GM10266 (cell line): ENCODE measurements around the gene USP47.
A peak's percentile ranks its signal among the peaks of the same experiment; 100 is the strongest.

ENCODE experiments used
- DNase-seq: peaks from one replicate; pipeline ENCODE4 v3.0.0; 2012; ENCODE audit errors: extremely low spot score
- CTCF ChIP-seq: IDR thresholded peaks from 2 replicates; pipeline ENCODE4 v1.5.1; 2012; ENCODE audit warnings: mild to moderate bottlenecking, low read depth; ENCODE audit not compliant: control insufficient read depth, insufficient read depth; ENCODE audit errors: missing control alignments

The USP47 gene

GRCh38 chr11:11965656-11966353 is 124.0 kb downstream of the USP47 start:
- TF ChIP-seq CTCF = no peak
- DNase-seq = no peak

GRCh38 chr11:11966354-11966741 is 124.6 kb downstream of the USP47 start:
- TF ChIP-seq CTCF = no peak
- no peak for DNase-seq

GRCh38 chr11:11966826-11967668 is 125.3 kb downstream of the USP47 start:
- TF ChIP-seq CTCF = peak; percentile 81
- peak; percentile 74 for DNase-seq

- DNase-seq = peak; percentile 0
- no peak for TF ChIP-seq CTCF
These were observed 126.1 kb downstream of the USP47 start for GRCh38 chr11:11967669-11968510.

- no peak for TF ChIP-seq CTCF
- DNase-seq = peak; percentile 1
These were observed 126.9 kb downstream of the USP47 start for GRCh38 chr11:11968511-11969280.

- TF ChIP-seq CTCF = no peak
- DNase-seq = no peak
These were observed 127.8 kb downstream of the USP47 start for GRCh38 chr11:11969380-11970215.
